HEK293T (cell line): ENCODE measurements around the gene AKR1C2.
"Not testable (repeated sequence)": the region's sequence is repeated elsewhere in the genome, so short reads cannot be mapped to it uniquely, and the experiment has no call there.

Experiments
- CTCF ChIA-PET: fragments of 350-600 bp; formaldehyde crosslinking; extraction: SDS; loops from one replicate; lab custom pipeline; 2021; ENCODE audit warnings: antibody characterized with exemption, inconsistent platforms; lab: Yijun Ruan, JAX
- POLR2A ChIA-PET: fragments of 350-600 bp; formaldehyde crosslinking; extraction: SDS; loops from one replicate; lab custom pipeline; 2020; ENCODE audit warnings: antibody characterized with exemption, inconsistent platforms; lab: Yijun Ruan, JAX
- DNase-seq: peaks from one replicate; pipeline ENCODE4 v3.0.0; 2012; ENCODE audit warnings: mixed read lengths; ENCODE audit errors: extremely low spot score
- ARNT ChIP-seq: fragments of 450-650 bp; IDR thresholded peaks from 2 replicates; pipeline ENCODE4 v1.6.1; 2017; ENCODE audit warnings: mild to moderate bottlenecking
- BHLHE40 ChIP-seq: fragments of 450-650 bp; IDR thresholded peaks from 2 replicates; pipeline ENCODE4 v1.6.1; 2016; ENCODE audit warnings: mild to moderate bottlenecking, moderate library complexity, borderline replicate concordance
- CTBP1 ChIP-seq: fragments of 450-650 bp; IDR thresholded peaks from 2 replicates; pipeline ENCODE4 v1.6.1; 2016; ENCODE audit warnings: borderline replicate concordance
- ELF4 ChIP-seq: fragments of 450-650 bp; IDR thresholded peaks from 2 replicates; pipeline ENCODE4 v1.6.1; 2017; ENCODE audit warnings: antibody characterized with exemption
- FOXA1 ChIP-seq: fragments of 450-650 bp; IDR thresholded peaks from 2 replicates; pipeline ENCODE4 v1.6.1; 2016; ENCODE audit warnings: mild to moderate bottlenecking
- FOXK2 ChIP-seq: fragments of 450-650 bp; IDR thresholded peaks from 2 replicates; pipeline ENCODE4 v1.6.1; 2016; ENCODE audit warnings: mild to moderate bottlenecking
- FOXM1 ChIP-seq: fragments of 450-650 bp; IDR thresholded peaks from 2 replicates; pipeline ENCODE4 v1.6.1; 2017; ENCODE audit warnings: mild to moderate bottlenecking, borderline replicate concordance
- HDGF ChIP-seq: fragments of 450-650 bp; IDR thresholded peaks from 2 replicates; pipeline ENCODE4 v1.6.1; 2017; ENCODE audit warnings: antibody characterized with exemption, borderline replicate concordance
- L3MBTL2 ChIP-seq: fragments of 450-650 bp; conservative IDR thresholded peaks from 2 replicates; pipeline ENCODE4 v1.6.1; 2016; ENCODE audit warnings: mild to moderate bottlenecking
- LEF1 ChIP-seq: fragments of 450-650 bp; IDR thresholded peaks from 2 replicates; pipeline ENCODE4 v1.6.1; 2017; ENCODE audit warnings: mild to moderate bottlenecking, borderline replicate concordance
- NFRKB ChIP-seq: fragments of 450-650 bp; IDR thresholded peaks from 2 replicates; pipeline ENCODE4 v1.6.1; 2016; ENCODE audit warnings: mild to moderate bottlenecking, moderate library complexity
- PKNOX1 ChIP-seq: fragments of 450-650 bp; IDR thresholded peaks from 2 replicates; pipeline ENCODE4 v1.6.1; 2016
- SP1 ChIP-seq: fragments of 450-650 bp; IDR thresholded peaks from 2 replicates; pipeline ENCODE4 v1.6.1; 2017
- SUZ12 ChIP-seq: fragments of 450-650 bp; IDR thresholded peaks from 2 replicates; pipeline ENCODE4 v1.6.1; 2016; ENCODE audit warnings: mild to moderate bottlenecking
- TARDBP ChIP-seq: fragments of 450-650 bp; IDR thresholded peaks from 2 replicates; pipeline ENCODE4 v1.6.1; 2016
- ZNF384 ChIP-seq: fragments of 450-650 bp; IDR thresholded peaks from 2 replicates; pipeline ENCODE4 v1.6.1; 2016

AKR1C2 gene

GRCh38 chr10:4956955-4957645 lies 46.6 kb downstream of the AKR1C2 start:
- CTCF ChIA-PET, POLR2A ChIA-PET: not testable (repeated sequence)

GRCh38 chr10:4956088-4956487 lies 47.6 kb downstream of the AKR1C2 start:
- POLR2A ChIA-PET, CTCF ChIA-PET, DNase-seq: not testable (repeated sequence)

More at GRCh38 chr10:4956955-4957645, 46.6 kb downstream of the AKR1C2 start:
- not testable (repeated sequence) for DNase-seq

- ChIA-PET POLR2A (no interaction called here), CTCF (no interaction called here)
- TF ChIP-seq FOXM1, result no peak
- no peak for TF ChIP-seq FOXK2
- no peak for TF ChIP-seq ARNT
- no peak for TF ChIP-seq FOXA1
- no peak for TF ChIP-seq BHLHE40
- TF ChIP-seq SP1, result no peak
- no peak for TF ChIP-seq LEF1
- no peak for TF ChIP-seq ZNF384
- no peak for TF ChIP-seq SUZ12
- TF ChIP-seq TARDBP, result no peak
- TF ChIP-seq L3MBTL2, result no peak
- no peak for TF ChIP-seq NFRKB
- no peak for TF ChIP-seq PKNOX1
- no peak for TF ChIP-seq CTBP1
- no peak for TF ChIP-seq HDGF
- no peak for TF ChIP-seq ELF4
- no peak for DNase-seq
Measured at GRCh38 chr10:4953405-4953804, 50.3 kb downstream of the AKR1C2 start.

- DNase-seq, CTCF ChIA-PET, POLR2A ChIA-PET: not testable (repeated sequence)
Measured at GRCh38 chr10:4951512-4952162, 52.0 kb downstream of the AKR1C2 start.

GRCh38 chr10:4947635-4948596 lies 55.7 kb downstream of the AKR1C2 start:
- DNase-seq, result no peak
- ChIA-PET POLR2A (no interaction called here), CTCF (no interaction called here)
- TF ChIP-seq FOXM1 (no peak), SP1 (no peak), SUZ12 (no peak), ARNT (no peak), FOXA1 (no peak), HDGF (no peak), L3MBTL2 (no peak)

GRCh38 chr10:4947039-4947634 lies 56.5 kb downstream of the AKR1C2 start:
- DNase-seq, result no peak
- CTCF ChIA-PET, result no interaction called here
- POLR2A ChIA-PET, result no interaction called here
- TF ChIP-seq LEF1 (no peak), ELF4 (no peak), ARNT (no peak), TARDBP (no peak), CTBP1 (no peak), ZNF384 (no peak), BHLHE40 (no peak), HDGF (no peak), SUZ12 (no peak), NFRKB (no peak), FOXA1 (no peak)
